Transverse colon (tissue), 4 donors: ENCODE results near the gene PCNT. TPM values are rescaled to one million over a fixed set of nuclear protein-coding genes. Genes with fewer than 3 reads are reported as not detected.

Experiments
- DNase-seq: peaks from one replicate; pipeline ENCODE4 v3.0.0-alpha.2; 2019
- H3K27ac ChIP-seq, 4 donors: fragments of 200-600 bp; sonication (generic); 2 replicates each; pipeline ENCODE4 v1.5.1; 2016 to 2018; ENCODE audit warnings: inconsistent platforms in 4 of 4
- H3K27me3 ChIP-seq: fragments of 200-600 bp; sonication (generic); 2 replicates; pipeline ENCODE4 v1.5.1; 2017; ENCODE audit warnings: inconsistent platforms
- H3K36me3 ChIP-seq, 4 donors: fragments of 200-600 bp; sonication (generic); 2 replicates each; pipeline ENCODE4 v1.5.1; 2017 to 2019; ENCODE audit warnings: inconsistent platforms in 4 of 4
- H3K4me1 ChIP-seq, 4 donors: fragments of 200-600 bp; sonication (generic); 2 replicates each; pipeline ENCODE4 v1.5.1; 2017 to 2020; ENCODE audit warnings: inconsistent platforms in 4 of 4
- H3K4me3 ChIP-seq, 4 donors: fragments of 200-600 bp; sonication (generic); 1 replicate in 1 of 4; 2 replicates in 3 of 4; pipeline versions ENCODE4 v1.5.1 to v1.6.1; 2017 to 2019; ENCODE audit warnings: inconsistent platforms in 4 of 4
- H3K9me3 ChIP-seq, 2 donors: fragments of 200-600 bp; sonication (generic); 2 replicates each; pipeline ENCODE4 v1.5.1; 2017 to 2019; ENCODE audit warnings: inconsistent platforms in 2 of 2
- EP300 ChIP-seq: sonication (generic); formaldehyde crosslinking; IDR thresholded peaks from one replicate; pipeline ENCODE4 v1.6.1; 2017; ENCODE audit warnings: antibody characterized with exemption, low read depth
- POLR2A ChIP-seq: fragments of 450-650 bp; IDR thresholded peaks from one replicate; pipeline ENCODE4 v1.6.1; 2016; ENCODE audit warnings: antibody characterized with exemption, mild to moderate bottlenecking, moderate library complexity
- POLR2AphosphoS5 ChIP-seq, 3 donors: sonication (generic); formaldehyde crosslinking; IDR thresholded peaks; one replicate each; pipeline ENCODE4 v1.6.1; 2016; ENCODE audit warnings: antibody characterized with exemption in 3 of 3
- WGBS, 2 donors: methylation state at CpG; one replicate each; pipeline ENCODE4 v1.1.5; 2018; ENCODE audit warnings: low coverage in 1 of 2; 5-methylcytosine and 5-hydroxymethylcytosine counted together
- in situ Hi-C, 4 donors: fragments of 200-750 bp; cut with MboI; loops; one replicate each; pipeline versions ENCODE4 v1.15.0 to v1.15.1; 2017; ENCODE audit warnings: low sequenced_read_pairs in 3 of 4, low pct_ligation_motif_present in 1 of 4, low pct_unique_long_range_greater_than_20kb in 1 of 4
- intact Hi-C: fragments of 100-400 bp; cut with DNase I; formaldehyde crosslinking; loops from one replicate; pipeline ENCODE4 v1.15.1; 2023; ENCODE audit warnings: low total_unique reads
- total RNA-seq, 4 donors: library from RNA; depleted of rRNA; stranded (reverse); fragments of >200 nt; gene quantifications; one replicate each; pipeline ENCODE4 v1.1.0, GENCODE V29; 2016
- TF ChIP-seq, protein P1 (sequence below), 5 experiments: fragments of 200-600 bp in 3 of 5; fragments of 450-650 bp in 2 of 5; sonication (generic) in 3 of 5; IDR thresholded peaks; 1 replicate in 2 of 5; 2 replicates in 3 of 5; pipeline ENCODE4 v1.5.1; 2016 to 2017; ENCODE audit warnings: antibody characterized with exemption in 5 of 5, inconsistent platforms in 3 of 5, mild to moderate bottlenecking in 2 of 5, moderate library complexity in 1 of 5

The PCNT gene
- total RNA-seq, 4 donors from 2014 or later, result 27.6 to 171 (median 63.4) TPM

DNA sequence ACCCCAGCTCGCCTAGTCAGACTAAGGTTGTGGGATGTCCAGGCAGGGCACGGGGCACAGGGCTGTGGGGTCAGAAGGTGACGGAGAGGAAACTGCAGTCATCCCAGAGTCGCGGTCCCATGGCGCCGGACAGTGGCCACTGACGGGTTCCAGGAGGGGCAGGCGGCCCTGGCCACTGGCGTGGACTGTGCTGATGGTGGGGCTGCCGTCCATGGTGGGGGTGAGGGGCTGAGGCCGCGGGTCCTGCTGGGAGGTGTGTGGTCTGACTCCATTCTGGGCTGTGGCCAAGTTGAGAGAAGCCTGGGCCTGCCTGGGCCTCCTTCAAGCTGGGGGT, 32.0 kb downstream of the PCNT start:
- intact Hi-C loops, result no loop called here
- no peak overlapping the region for H3K4me3 ChIP-seq
- H3K27ac ChIP-seq, result no peak overlapping the region
- DNase-seq, result no peak
- H3K27me3 ChIP-seq, result no peaks in the 10 kb centered on the region
- WGBS, 2 donors, result 98% methylated on average over 13 of the region's 13 CpGs; no CpG with 5 or more reads in 1 of the 2 donors
- in situ Hi-C loops, result no loop called here
- H3K4me1 ChIP-seq, result no peaks in the 10 kb centered on the region
- TF ChIP-seq POLR2AphosphoS5 (IDR thresholded peaks at IDR 0.05) (no peak), EP300 (no peak), POLR2A (no peak)
- TF ChIP-seq, protein P1, sequence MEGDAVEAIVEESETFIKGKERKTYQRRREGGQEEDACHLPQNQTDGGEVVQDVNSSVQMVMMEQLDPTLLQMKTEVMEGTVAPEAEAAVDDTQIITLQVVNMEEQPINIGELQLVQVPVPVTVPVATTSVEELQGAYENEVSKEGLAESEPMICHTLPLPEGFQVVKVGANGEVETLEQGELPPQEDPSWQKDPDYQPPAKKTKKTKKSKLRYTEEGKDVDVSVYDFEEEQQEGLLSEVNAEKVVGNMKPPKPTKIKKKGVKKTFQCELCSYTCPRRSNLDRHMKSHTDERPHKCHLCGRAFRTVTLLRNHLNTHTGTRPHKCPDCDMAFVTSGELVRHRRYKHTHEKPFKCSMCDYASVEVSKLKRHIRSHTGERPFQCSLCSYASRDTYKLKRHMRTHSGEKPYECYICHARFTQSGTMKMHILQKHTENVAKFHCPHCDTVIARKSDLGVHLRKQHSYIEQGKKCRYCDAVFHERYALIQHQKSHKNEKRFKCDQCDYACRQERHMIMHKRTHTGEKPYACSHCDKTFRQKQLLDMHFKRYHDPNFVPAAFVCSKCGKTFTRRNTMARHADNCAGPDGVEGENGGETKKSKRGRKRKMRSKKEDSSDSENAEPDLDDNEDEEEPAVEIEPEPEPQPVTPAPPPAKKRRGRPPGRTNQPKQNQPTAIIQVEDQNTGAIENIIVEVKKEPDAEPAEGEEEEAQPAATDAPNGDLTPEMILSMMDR (IDR thresholded peaks at IDR 0.05), result no peak
- no peaks in the 10 kb centered on the region for H3K9me3 ChIP-seq
- H3K36me3 ChIP-seq, result peaks cover 0 to 44% (median 11%) of the 10 kb centered on the region in 4 donors

DNA sequence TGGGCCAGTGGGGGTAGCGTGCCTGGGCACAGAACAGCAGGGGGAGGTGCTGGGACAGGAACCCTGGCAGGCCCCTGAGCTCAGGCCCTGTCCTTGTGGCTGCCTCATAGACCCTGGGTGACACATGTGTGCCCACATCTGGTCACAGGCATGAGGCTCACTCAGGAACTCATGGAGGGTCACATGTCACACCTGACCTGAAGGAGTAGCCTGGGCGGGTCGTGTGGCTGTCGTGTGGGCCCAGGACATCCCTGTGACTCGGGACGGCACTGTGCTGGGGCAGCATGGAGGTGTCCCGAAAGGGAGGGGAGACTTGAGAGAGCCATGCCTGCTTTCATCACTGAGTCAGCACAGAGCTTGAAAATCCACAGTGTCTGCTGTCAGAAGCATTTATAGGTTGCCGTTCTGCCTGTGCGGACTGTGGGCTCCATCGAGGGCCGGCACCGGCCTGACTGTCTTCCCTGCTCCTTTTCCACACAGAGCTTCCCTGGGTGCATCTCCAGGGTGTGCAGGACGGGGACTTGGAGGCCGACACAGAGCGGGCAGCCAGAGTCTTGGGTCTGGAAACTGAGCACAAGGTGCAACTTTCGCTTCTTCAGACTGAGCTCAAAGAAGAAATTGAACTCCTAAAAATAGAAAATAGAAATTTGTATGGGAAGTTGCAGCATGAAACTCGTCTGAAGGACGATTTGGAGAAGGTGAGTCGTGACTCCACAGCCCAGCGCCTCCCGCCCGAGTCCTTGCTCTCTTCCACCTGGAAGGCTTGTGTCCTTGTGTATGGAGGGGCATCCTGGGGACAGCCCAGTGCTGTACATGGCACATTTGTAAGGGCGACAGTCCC, 32.8 kb downstream of the PCNT start:
- in situ Hi-C loops (no loop called here), intact Hi-C loops (no loop called here)
- no peaks in the 10 kb centered on the region for H3K27me3 ChIP-seq
- H3K4me3 ChIP-seq, result no peak overlapping the region
- H3K27ac ChIP-seq, result no peak overlapping the region
- 80 to 83% methylated on average over 7 to 23 of the region's 23 CpGs for WGBS, 2 donors
- peaks cover 0 to 37% (median 13%) of the 10 kb centered on the region in 4 donors for H3K36me3 ChIP-seq
- no peak for DNase-seq
- TF ChIP-seq POLR2AphosphoS5 (IDR thresholded peaks at IDR 0.05) (no peak), EP300 (no peak), POLR2A (no peak)
- TF ChIP-seq, protein P1 (IDR thresholded peaks at IDR 0.05), result no peak
- no peaks in the 10 kb centered on the region for H3K9me3 ChIP-seq
- no peaks in the 10 kb centered on the region for H3K4me1 ChIP-seq

DNA sequence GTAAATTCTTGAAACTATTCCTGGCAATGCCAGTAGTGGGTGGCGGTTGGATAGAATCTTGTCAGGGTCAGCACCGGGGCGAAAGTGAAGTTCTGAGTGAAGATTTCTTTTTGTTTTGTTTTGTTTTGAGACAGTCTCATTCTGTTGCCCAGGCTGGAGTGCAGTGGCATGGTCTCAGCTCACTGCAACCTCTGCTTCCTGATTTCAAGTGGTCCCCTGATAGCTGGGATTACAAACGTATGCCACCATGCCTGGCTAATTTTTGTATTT, 33.3 kb downstream of the PCNT start:
- Histone ChIP-seq H3K4me1 (no peaks in the 10 kb centered on the region), H3K36me3 (peaks cover 0 to 32% (median 12%) of the 10 kb centered on the region in 4 donors), H3K9me3 (no peaks in the 10 kb centered on the region), H3K27me3 (no peaks in the 10 kb centered on the region), H3K4me3 (no peak overlapping the region), H3K27ac (no peak overlapping the region)
- in situ Hi-C loops (no loop called here), intact Hi-C loops (no loop called here)
- TF ChIP-seq POLR2AphosphoS5 (IDR thresholded peaks at IDR 0.05) (no peak), POLR2A (no peak), EP300 (no peak)
- TF ChIP-seq, protein P1 (IDR thresholded peaks at IDR 0.05), result no peak
- DNase-seq, result no peak
- WGBS, 2 donors, result 81 to 100% methylated on average over 1 to 4 of the region's 4 CpGs

DNA sequence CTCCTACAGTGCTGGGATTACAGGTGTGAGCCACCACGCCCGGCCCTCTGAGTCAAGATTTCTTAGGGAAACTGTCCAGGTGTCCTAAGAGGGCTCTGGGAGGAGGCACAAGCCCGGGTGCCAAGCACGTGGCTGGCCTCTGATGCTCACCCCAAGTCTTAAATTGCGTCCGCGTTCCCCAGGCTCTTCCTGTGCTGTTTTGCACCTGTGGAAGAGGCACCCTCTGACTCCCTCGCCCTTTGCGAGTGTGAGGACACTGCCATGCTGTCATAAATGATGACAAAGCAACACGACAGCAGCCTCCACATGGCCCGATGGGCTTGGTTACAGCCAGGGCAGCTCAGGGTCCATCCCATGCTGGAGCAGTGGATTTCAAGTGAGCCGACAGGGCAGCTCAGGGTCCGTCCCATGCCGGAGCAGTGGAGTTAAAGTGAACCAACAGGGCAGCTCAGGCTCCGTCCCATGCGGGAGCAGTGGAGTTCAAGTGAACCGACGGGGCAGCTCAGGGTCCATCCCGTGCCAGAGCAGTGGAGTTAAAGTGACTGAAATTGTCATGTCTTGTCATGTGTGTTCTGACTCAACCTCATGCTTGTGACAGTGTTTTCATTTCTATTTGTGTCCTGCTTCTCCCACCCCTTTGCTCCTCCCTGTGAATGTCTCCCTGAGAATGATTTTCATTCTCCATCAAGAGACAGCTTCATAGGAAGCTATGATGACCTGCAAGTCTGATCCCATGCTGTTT, 33.9 kb downstream of the PCNT start:
- Histone ChIP-seq H3K27me3 (no peaks in the 10 kb centered on the region), H3K27ac (no peak overlapping the region), H3K4me1 (no peaks in the 10 kb centered on the region), H3K9me3 (no peaks in the 10 kb centered on the region), H3K4me3 (no peak overlapping the region), H3K36me3 (peaks cover 0 to 28% (median 12%) of the 10 kb centered on the region in 4 donors)
- no peak for DNase-seq
- no peak for TF ChIP-seq POLR2A
- no peak for TF ChIP-seq POLR2AphosphoS5 (IDR thresholded peaks at IDR 0.05)
- no peak for TF ChIP-seq EP300
- TF ChIP-seq, protein P1 (IDR thresholded peaks at IDR 0.05), result no peak
- in situ Hi-C loops (no loop called here), intact Hi-C loops (no loop called here)
- 96% methylated on average over 19 of the region's 19 CpGs; no CpG with 5 or more reads in 1 of the 2 donors for WGBS, 2 donors
